HCT116 (cell line): ENCODE results near the gene IFIT1. TPM values are rescaled to one million over a fixed set of nuclear protein-coding genes. Genes with fewer than 3 reads are reported as not detected.

Experiments
- ATAC-seq: fragments of 200-7000 bp; cut with Tn5 transposase; 2 replicates; pipeline ENCODE4 v1.9.1; 2020; ENCODE audit warnings: mild to moderate bottlenecking, moderate library complexity
- BruUV-seq: library from RNA; stranded (reverse); fragments of 400-500 nt; replicated peaks from 2 replicates; lab custom pipeline; 2021; lab: Mats Ljungman, UMichigan
- CTCF ChIA-PET: fragments of 300-600 bp; sonication (Branson Sonifier 250); formaldehyde crosslinking; loops from one replicate; lab custom pipeline; 2021; ENCODE audit warnings: antibody characterized with exemption; lab: Charles Lee
- POLR2A ChIA-PET: fragments of 300-600, 350-600 bp; sonication (Branson Sonifier 250); formaldehyde crosslinking; loops from one replicate; lab custom pipeline; 2021; ENCODE audit warnings: antibody characterized with exemption; lab: Charles Lee
- RAD21 ChIA-PET, 2 experiments: fragments of 300-600 bp; sonication (Branson Sonifier 250); formaldehyde crosslinking; loops; one replicate each; lab custom pipeline; 2023; ENCODE audit warnings: low total read pairs in 2 of 2; ENCODE audit not compliant: uncharacterized antibody in 2 of 2, unreplicated experiment in 2 of 2, low non-redundant PET in 1 of 2; lab: Charles Lee
- DNase-seq: peaks from one replicate; pipeline ENCODE4 v3.0.0-alpha.2; 2010; ENCODE audit warnings: low read depth, low spot score
- H2AFZ ChIP-seq: fragments of 200-600 bp; shearing (Covaris generic), sonication (generic); 2 replicates; pipeline ENCODE4 v1.6.1; 2017; ENCODE audit warnings: low read depth, mixed run types, mixed read lengths, antibody characterized with exemption, low read length; ENCODE audit not compliant: poor library complexity, severe bottlenecking
- H3K27ac ChIP-seq: 2 replicates; pipeline ENCODE4 v1.5.1; 2012; ENCODE audit warnings: low read depth, low read length
- H3K27me3 ChIP-seq: fragments of 200-600 bp; sonication (generic); 2 replicates; pipeline ENCODE4 v1.6.1; 2016; ENCODE audit warnings: mixed run types, low read length, mixed read lengths; ENCODE audit not compliant: insufficient read depth
- H3K36me3 ChIP-seq, 2 experiments: fragments of 200-500 bp in 1 of 2; fragments of 200-600 bp in 1 of 2; sonication (Bioruptor generic) in 1 of 2; sonication (generic) in 1 of 2; 2 replicates each; pipeline versions ENCODE4 v1.5.1 to v1.6.1; 2014 to 2016; ENCODE audit warnings: low read length in 2 of 2, inconsistent platforms in 1 of 2, mixed read lengths in 1 of 2, mixed run types in 1 of 2; ENCODE audit not compliant: insufficient read depth in 2 of 2, control insufficient read depth in 1 of 2
- H3K4me1 ChIP-seq, 2 experiments: fragments of 200-600 bp in 1 of 2; sonication (generic) in 1 of 2; 2 replicates each; pipeline versions ENCODE4 v1.5.1 to v1.6.1; 2012 to 2017; ENCODE audit warnings: low read length in 2 of 2, inconsistent platforms in 1 of 2, mild to moderate bottlenecking in 1 of 2, mixed read lengths in 1 of 2, mixed run types in 1 of 2, moderate library complexity in 1 of 2; ENCODE audit not compliant: insufficient read depth in 2 of 2, control insufficient read depth in 1 of 2
- H3K4me2 ChIP-seq: fragments of 200-600 bp; sonication (generic); 2 replicates; pipeline ENCODE4 v1.6.1; 2017; ENCODE audit warnings: mixed run types, low read length, mixed read lengths
- H3K4me3 ChIP-seq, 2 experiments: fragments of 200-600 bp in 1 of 2; sonication (generic) in 1 of 2; replicated peaks in 1 of 2; 2 replicates each; pipeline ENCODE4 v1.5.1; 2011 to 2016; ENCODE audit warnings: low read length in 2 of 2, control low read depth in 1 of 2, low read depth in 1 of 2, mild to moderate bottlenecking in 1 of 2, mixed read lengths in 1 of 2, mixed run types in 1 of 2
- H3K79me2 ChIP-seq: fragments of 200-600 bp; sonication (generic); 2 replicates; pipeline ENCODE4 v1.6.1; 2017; ENCODE audit warnings: mild to moderate bottlenecking, mixed run types, low read length, moderate library complexity, mixed read lengths; ENCODE audit not compliant: insufficient read depth
- H3K9ac ChIP-seq: fragments of 200-600 bp; sonication (generic); 2 replicates; pipeline ENCODE4 v1.6.1; 2016; ENCODE audit warnings: low read length, mixed read lengths
- H3K9me2 ChIP-seq: fragments of 200-600 bp; sonication (generic), shearing (Covaris generic); 2 replicates; pipeline ENCODE4 v1.6.1; 2017; ENCODE audit warnings: mixed run types, mild to moderate bottlenecking, moderate library complexity; ENCODE audit not compliant: insufficient read depth
- H3K9me3 ChIP-seq, 2 experiments: fragments of 200-500 bp in 1 of 2; fragments of 200-600 bp in 1 of 2; sonication (Bioruptor generic) in 1 of 2; sonication (generic) in 1 of 2; 2 replicates each; pipeline ENCODE4 v1.6.1; 2014 to 2017; ENCODE audit warnings: low read length in 2 of 2, mixed read lengths in 2 of 2, inconsistent platforms in 1 of 2, low read depth in 1 of 2, mild to moderate bottlenecking in 1 of 2, mixed run types in 1 of 2, moderate library complexity in 1 of 2; ENCODE audit not compliant: control insufficient read depth in 1 of 2, insufficient read depth in 1 of 2
- H4K20me1 ChIP-seq: fragments of 200-600 bp; sonication (generic), shearing (Covaris generic); 2 replicates; pipeline ENCODE4 v1.6.1; 2017; ENCODE audit warnings: mixed run types, mild to moderate bottlenecking, moderate library complexity; ENCODE audit not compliant: insufficient read depth
- ATF3 ChIP-seq: IDR thresholded peaks from 2 replicates; pipeline ENCODE4 v1.6.1; 2012
- CEBPB ChIP-seq: IDR thresholded peaks from 2 replicates; pipeline ENCODE4 v1.6.1; 2012; ENCODE audit warnings: low read depth
- EGR1 ChIP-seq: IDR thresholded peaks from 2 replicates; pipeline ENCODE4 v1.6.1; 2012; ENCODE audit warnings: low read depth
- FOSL1 ChIP-seq: IDR thresholded peaks from 2 replicates; pipeline ENCODE4 v1.6.1; 2012; ENCODE audit warnings: low read depth
- MAX ChIP-seq: IDR thresholded peaks from 2 replicates; pipeline ENCODE4 v1.6.1; 2012
- POLR2A ChIP-seq: IDR thresholded peaks from 2 replicates; pipeline ENCODE4 v1.7.0; 2011; ENCODE audit warnings: borderline replicate concordance; ENCODE audit not compliant: insufficient read depth, insufficient read length; ENCODE audit errors: extremely low read depth
- SP1 ChIP-seq: IDR thresholded peaks from 2 replicates; pipeline ENCODE4 v1.6.1; 2012; ENCODE audit warnings: low read depth
- TCF7L2 ChIP-seq: IDR thresholded peaks from 2 replicates; pipeline ENCODE4 v1.7.0; 2011; ENCODE audit warnings: borderline replicate concordance, inconsistent platforms; ENCODE audit not compliant: insufficient read depth, insufficient read length; ENCODE audit errors: extremely low read depth
- ZFX ChIP-seq: fragments of 450-650 bp; IDR thresholded peaks from 2 replicates; pipeline ENCODE4 v1.6.1; 2017
- ZNF274 ChIP-seq: fragments of 200-500 bp; sonication (Bioruptor generic); IDR thresholded peaks from 2 replicates; pipeline ENCODE4 v1.6.1; 2014; ENCODE audit warnings: mild to moderate bottlenecking, low read depth, low read length, inconsistent platforms
- intact Hi-C: fragments of 100-400 bp; cut with micrococcal nuclease; formaldehyde crosslinking; loops from 2 replicates; pipeline ENCODE4 v1.10.0; 2022
- total RNA-seq: library from RNA; stranded (reverse); gene quantifications from one replicate; pipeline ENCODE4 v1.2.1, GENCODE V29; 2021; ENCODE audit not compliant: unreplicated experiment
- TF ChIP-seq, protein P1 (sequence below): IDR thresholded peaks from 2 replicates; pipeline ENCODE4 v1.6.1; 2012; ENCODE audit warnings: low read depth
- TF ChIP-seq, protein P2 (sequence below), 3 experiments: fragments of 200-600 bp in 1 of 3; sonication (generic) in 1 of 3; IDR thresholded peaks in 2 of 3; conservative IDR thresholded peaks in 1 of 3; 2 replicates each; pipeline ENCODE4 v1.5.1; 2012 to 2017; ENCODE audit warnings: low read depth in 2 of 3, low read length in 2 of 3, antibody characterized with exemption in 1 of 3, borderline replicate concordance in 1 of 3, control low read depth in 1 of 3, mild to moderate bottlenecking in 1 of 3, mixed read lengths in 1 of 3, mixed run types in 1 of 3, moderate library complexity in 1 of 3; ENCODE audit not compliant: insufficient read depth in 1 of 3

IFIT1 gene
- total RNA-seq, 1 experiment from 2014 or later: 3.6 TPM

DNA sequence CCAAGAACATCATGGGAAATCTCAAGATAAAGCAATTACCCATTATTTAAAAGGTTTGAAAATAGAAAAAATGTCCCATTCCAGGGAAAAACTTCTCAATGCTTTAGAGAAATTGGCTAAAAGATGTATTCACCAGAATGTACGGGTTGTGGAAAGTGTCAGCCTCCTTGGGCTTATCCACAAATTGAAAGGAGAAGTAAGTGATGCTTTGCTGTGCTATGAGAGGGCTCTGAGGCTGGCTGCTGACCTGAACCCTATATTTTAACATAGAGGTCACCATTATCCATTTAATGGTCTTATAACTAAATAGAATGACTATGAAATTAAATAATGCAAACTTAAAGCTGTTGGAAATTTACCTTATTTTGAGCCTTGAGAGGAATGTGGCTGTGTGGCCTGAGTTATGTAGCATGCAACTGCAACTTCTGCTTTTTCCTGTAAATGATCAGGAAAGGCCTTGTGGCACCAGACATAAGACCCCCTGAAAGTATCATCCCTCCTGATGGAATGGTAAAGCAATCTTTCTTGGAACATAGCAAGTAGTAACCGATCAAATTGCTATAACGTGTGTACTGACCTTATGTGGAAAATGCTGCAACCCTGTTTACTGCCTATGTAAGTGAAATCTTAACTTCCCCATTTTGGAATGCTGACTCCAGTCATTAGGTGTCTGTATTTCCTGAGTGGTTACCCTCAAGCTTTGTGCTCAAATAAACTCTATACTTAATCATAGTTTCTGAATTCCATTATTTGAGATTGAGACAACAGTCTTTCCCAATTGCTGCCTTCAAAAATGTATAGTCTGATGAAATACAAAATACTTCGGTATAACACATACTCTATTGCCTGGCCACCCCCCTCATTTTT is 7.7 kb upstream of the IFIT1 start:
- Histone ChIP-seq H3K9ac (no peak overlapping the region), H3K79me2 (no peaks in the 10 kb centered on the region), H3K27ac (no peak overlapping the region), H3K9me3 (no peaks in the 10 kb centered on the region), H3K4me2 (no peak overlapping the region), H3K4me3 (no peak overlapping the region), H3K9me2 (no peaks in the 10 kb centered on the region), H4K20me1 (no peaks in the 10 kb centered on the region), H3K36me3 (no peaks in the 10 kb centered on the region), H3K4me1 (no peaks in the 10 kb centered on the region), H3K27me3 (no peaks in the 10 kb centered on the region), H2AFZ (no peak overlapping the region)
- no TSS peak for BruUV-seq
- DNase-seq (no peak), ATAC-seq (no peak)
- CTCF ChIA-PET: no interaction called here
- POLR2A ChIA-PET: no interaction called here
- RAD21 ChIA-PET: no interaction called here
- TF ChIP-seq EGR1 (no peak), FOSL1 (no peak), POLR2A (no peak), CEBPB (no peak), TCF7L2 (no peak), ZNF274 (no peak), ZFX (no peak), ATF3 (no peak), MAX (no peak), SP1 (no peak)
- TF ChIP-seq, protein P1, sequence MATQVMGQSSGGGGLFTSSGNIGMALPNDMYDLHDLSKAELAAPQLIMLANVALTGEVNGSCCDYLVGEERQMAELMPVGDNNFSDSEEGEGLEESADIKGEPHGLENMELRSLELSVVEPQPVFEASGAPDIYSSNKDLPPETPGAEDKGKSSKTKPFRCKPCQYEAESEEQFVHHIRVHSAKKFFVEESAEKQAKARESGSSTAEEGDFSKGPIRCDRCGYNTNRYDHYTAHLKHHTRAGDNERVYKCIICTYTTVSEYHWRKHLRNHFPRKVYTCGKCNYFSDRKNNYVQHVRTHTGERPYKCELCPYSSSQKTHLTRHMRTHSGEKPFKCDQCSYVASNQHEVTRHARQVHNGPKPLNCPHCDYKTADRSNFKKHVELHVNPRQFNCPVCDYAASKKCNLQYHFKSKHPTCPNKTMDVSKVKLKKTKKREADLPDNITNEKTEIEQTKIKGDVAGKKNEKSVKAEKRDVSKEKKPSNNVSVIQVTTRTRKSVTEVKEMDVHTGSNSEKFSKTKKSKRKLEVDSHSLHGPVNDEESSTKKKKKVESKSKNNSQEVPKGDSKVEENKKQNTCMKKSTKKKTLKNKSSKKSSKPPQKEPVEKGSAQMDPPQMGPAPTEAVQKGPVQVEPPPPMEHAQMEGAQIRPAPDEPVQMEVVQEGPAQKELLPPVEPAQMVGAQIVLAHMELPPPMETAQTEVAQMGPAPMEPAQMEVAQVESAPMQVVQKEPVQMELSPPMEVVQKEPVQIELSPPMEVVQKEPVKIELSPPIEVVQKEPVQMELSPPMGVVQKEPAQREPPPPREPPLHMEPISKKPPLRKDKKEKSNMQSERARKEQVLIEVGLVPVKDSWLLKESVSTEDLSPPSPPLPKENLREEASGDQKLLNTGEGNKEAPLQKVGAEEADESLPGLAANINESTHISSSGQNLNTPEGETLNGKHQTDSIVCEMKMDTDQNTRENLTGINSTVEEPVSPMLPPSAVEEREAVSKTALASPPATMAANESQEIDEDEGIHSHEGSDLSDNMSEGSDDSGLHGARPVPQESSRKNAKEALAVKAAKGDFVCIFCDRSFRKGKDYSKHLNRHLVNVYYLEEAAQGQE: no peak
- TF ChIP-seq, protein P2, sequence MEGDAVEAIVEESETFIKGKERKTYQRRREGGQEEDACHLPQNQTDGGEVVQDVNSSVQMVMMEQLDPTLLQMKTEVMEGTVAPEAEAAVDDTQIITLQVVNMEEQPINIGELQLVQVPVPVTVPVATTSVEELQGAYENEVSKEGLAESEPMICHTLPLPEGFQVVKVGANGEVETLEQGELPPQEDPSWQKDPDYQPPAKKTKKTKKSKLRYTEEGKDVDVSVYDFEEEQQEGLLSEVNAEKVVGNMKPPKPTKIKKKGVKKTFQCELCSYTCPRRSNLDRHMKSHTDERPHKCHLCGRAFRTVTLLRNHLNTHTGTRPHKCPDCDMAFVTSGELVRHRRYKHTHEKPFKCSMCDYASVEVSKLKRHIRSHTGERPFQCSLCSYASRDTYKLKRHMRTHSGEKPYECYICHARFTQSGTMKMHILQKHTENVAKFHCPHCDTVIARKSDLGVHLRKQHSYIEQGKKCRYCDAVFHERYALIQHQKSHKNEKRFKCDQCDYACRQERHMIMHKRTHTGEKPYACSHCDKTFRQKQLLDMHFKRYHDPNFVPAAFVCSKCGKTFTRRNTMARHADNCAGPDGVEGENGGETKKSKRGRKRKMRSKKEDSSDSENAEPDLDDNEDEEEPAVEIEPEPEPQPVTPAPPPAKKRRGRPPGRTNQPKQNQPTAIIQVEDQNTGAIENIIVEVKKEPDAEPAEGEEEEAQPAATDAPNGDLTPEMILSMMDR (IDR thresholded peaks at IDR 0.05 in 2 of 3, conservative IDR thresholded peaks at IDR 0.05 in 1 of 3; ENCODE audit: borderline replicate concordance in 1 of 3, insufficient read depth in 1 of 3, low read depth in 2 of 3, low read length in 2 of 3): no peak
- intact Hi-C loops: no loop called here
